ENCODE measurements around the gene NUFIP2. TPM values are rescaled to one million over a fixed set of nuclear protein-coding genes. Genes with fewer than 3 reads are reported as not detected.

The NUFIP2 gene
- total and polyA plus RNA-seq, 4 donors, result 2.7 to 30.2 (median 14.5) TPM

GRCh38 chr17:29214215-29215146 is 79.5 kb downstream of the NUFIP2 start:
- no peaks in the 10 kb centered on the region for H3K27me3 ChIP-seq (ENCODE audit: control insufficient read depth in 4 of 4, insufficient read depth in 4 of 4, low read length in 3 of 4)
- H3K4me1 ChIP-seq (ENCODE audit: control insufficient read depth in 4 of 4, insufficient read depth in 4 of 4, low read length in 3 of 4), result peaks cover 0 to 4% (median 3%) of the 10 kb centered on the region in 4 donors
- no peak for DNase-seq (ENCODE audit: low spot score)
- TF ChIP-seq GABPA (IDR thresholded peaks at IDR 0.05 in 1 of 2, conservative IDR thresholded peaks at IDR 0.05 in 1 of 2) (no peak), MAX (IDR thresholded peaks at IDR 0.05) (no peak), RAD21 (IDR thresholded peaks at IDR 0.05) (no peak), HNF4A (conservative IDR thresholded peaks at IDR 0.05) (no peak), CTCF (IDR thresholded peaks at IDR 0.05; ENCODE audit: low read depth, low read length, missing input control) (no peak), SP1 (IDR thresholded peaks at IDR 0.05) (no peak), TAF1 (conservative IDR thresholded peaks at IDR 0.05) (no peak), NR2F2 (IDR thresholded peaks at IDR 0.05) (no peak)
- H3K36me3 ChIP-seq (ENCODE audit: control insufficient read depth in 4 of 4, insufficient read depth in 3 of 4, low read depth in 1 of 4, low read length in 3 of 4), result no peaks in the 10 kb centered on the region
- H3K27ac ChIP-seq (ENCODE audit: low read depth in 1 of 2, low read length in 2 of 2), result no peak overlapping the region
- WGBS, result 89% methylated on average over 8 of the region's 8 CpGs
- no peak overlapping the region for H3K4me3 ChIP-seq (ENCODE audit: low read depth in 1 of 3, low read length in 3 of 3)
- no peak overlapping the region for H3K9ac ChIP-seq (ENCODE audit: low read depth in 1 of 2, low read length in 2 of 2)
- H3K9me3 ChIP-seq (ENCODE audit: control insufficient read depth in 4 of 4, low read length in 3 of 4), result no peaks in the 10 kb centered on the region

GRCh38 chr17:29212681-29213121 is 81.2 kb downstream of the NUFIP2 start:
- TF ChIP-seq JUND (IDR thresholded peaks at IDR 0.05) (no peak), RXRA (IDR thresholded peaks at IDR 0.05) (no peak), EGR1 (IDR thresholded peaks at IDR 0.05; ENCODE audit: low read depth in 2 of 2) (no peak), FOXA2 (IDR thresholded peaks at IDR 0.05) (no peak)
- H3K4me1 ChIP-seq (ENCODE audit: control insufficient read depth in 4 of 4, insufficient read depth in 4 of 4, low read length in 3 of 4), result no peaks in the 10 kb centered on the region
- H3K9me3 ChIP-seq (ENCODE audit: control insufficient read depth in 4 of 4, low read length in 3 of 4), result no peaks in the 10 kb centered on the region
- H3K27me3 ChIP-seq (ENCODE audit: control insufficient read depth in 4 of 4, insufficient read depth in 4 of 4, low read length in 3 of 4), result no peaks in the 10 kb centered on the region
- no peak for DNase-seq (ENCODE audit: low spot score)
- no peak overlapping the region for H3K4me3 ChIP-seq (ENCODE audit: low read depth in 1 of 3, low read length in 3 of 3)
- H3K9ac ChIP-seq (ENCODE audit: low read depth in 1 of 2, low read length in 2 of 2), result no peak overlapping the region
- WGBS, result 84% methylated on average over 5 of the region's 5 CpGs
- H3K36me3 ChIP-seq (ENCODE audit: control insufficient read depth in 4 of 4, insufficient read depth in 3 of 4, low read depth in 1 of 4, low read length in 3 of 4), result no peaks in the 10 kb centered on the region
- H3K27ac ChIP-seq (ENCODE audit: low read depth in 1 of 2, low read length in 2 of 2), result no peak overlapping the region

GRCh38 chr17:29212094-29212631 is 81.8 kb downstream of the NUFIP2 start:
- no peak for DNase-seq (ENCODE audit: low spot score)
- no peaks in the 10 kb centered on the region for H3K27me3 ChIP-seq (ENCODE audit: control insufficient read depth in 4 of 4, insufficient read depth in 4 of 4, low read length in 3 of 4)
- H3K9me3 ChIP-seq (ENCODE audit: control insufficient read depth in 4 of 4, low read length in 3 of 4), result no peaks in the 10 kb centered on the region
- no peaks in the 10 kb centered on the region for H3K36me3 ChIP-seq (ENCODE audit: control insufficient read depth in 4 of 4, insufficient read depth in 3 of 4, low read depth in 1 of 4, low read length in 3 of 4)
- H3K4me1 ChIP-seq (ENCODE audit: control insufficient read depth in 4 of 4, insufficient read depth in 4 of 4, low read length in 3 of 4), result no peaks in the 10 kb centered on the region
- 100% methylated on average over 1 of the region's 1 CpG for WGBS
- no peak overlapping the region for H3K9ac ChIP-seq (ENCODE audit: low read depth in 1 of 2, low read length in 2 of 2)
- H3K27ac ChIP-seq (ENCODE audit: low read depth in 1 of 2, low read length in 2 of 2), result no peak overlapping the region
- H3K4me3 ChIP-seq (ENCODE audit: low read depth in 1 of 3, low read length in 3 of 3), result no peak overlapping the region
- TF ChIP-seq TAF1 (conservative IDR thresholded peaks at IDR 0.05) (no peak), REST (IDR thresholded peaks at IDR 0.05) (no peak), NR2F2 (IDR thresholded peaks at IDR 0.05) (no peak), ZBTB33 (IDR thresholded peaks at IDR 0.05) (no peak), HNF4G (IDR thresholded peaks at IDR 0.05) (no peak), FOXA1 (IDR thresholded peaks at IDR 0.05) (no peak), CTCF (IDR thresholded peaks at IDR 0.05; ENCODE audit: low read depth, low read length, missing input control) (no peak), FOXA2 (IDR thresholded peaks at IDR 0.05) (no peak), GABPA (IDR thresholded peaks at IDR 0.05 in 1 of 2, conservative IDR thresholded peaks at IDR 0.05 in 1 of 2) (no peak)
